ENCODE results near the gene TMEM229B.

Gene TMEM229B

GRCh38 chr14:67446371-67447032 is 42.0 kb downstream of the TMEM229B start:
- DNase-seq (ENCODE audit: low spot score in 2 of 2), result no peak
- in situ Hi-C loops (cut with MboI; ENCODE audit: low sequenced_read_pairs), result no loop called here
- Histone ChIP-seq H3K27me3 (ENCODE audit: low read depth) (no peaks in the 10 kb centered on the region; the same call in 1 of the 2 replicates), H3K36me3 (replicated peaks) (no peaks in the 10 kb centered on the region), H3K9me3 (peaks cover 3% of the 10 kb centered on the region; the same call in 1 of the 2 replicates), H3K4me1 (no peaks in the 10 kb centered on the region), H3K4me3 (no peak overlapping the region)

GRCh38 chr14:67444395-67444794 is 44.1 kb downstream of the TMEM229B start:
- H3K4me3 ChIP-seq, result no peak overlapping the region
- in situ Hi-C loops (cut with MboI; ENCODE audit: low sequenced_read_pairs), result no loop called here
- H3K27me3 ChIP-seq (ENCODE audit: low read depth), result no peaks in the 10 kb centered on the region; the same call in 1 of the 2 replicates
- no peaks in the 10 kb centered on the region for H3K36me3 ChIP-seq (replicated peaks)
- H3K4me1 ChIP-seq, result no peaks in the 10 kb centered on the region
- DNase-seq (ENCODE audit: low spot score in 2 of 2), result no peak
- no peaks in the 10 kb centered on the region for H3K9me3 ChIP-seq

GRCh38 chr14:67442139-67442906 is 46.2 kb downstream of the TMEM229B start:
- H3K4me3 ChIP-seq, result no peak overlapping the region
- no peak for DNase-seq (ENCODE audit: low spot score in 2 of 2)
- no peaks in the 10 kb centered on the region for H3K9me3 ChIP-seq
- H3K27me3 ChIP-seq (ENCODE audit: low read depth), result no peaks in the 10 kb centered on the region; the same call in 1 of the 2 replicates
- H3K36me3 ChIP-seq (replicated peaks), result no peaks in the 10 kb centered on the region
- in situ Hi-C loops (cut with MboI; ENCODE audit: low sequenced_read_pairs), result no loop called here
- H3K4me1 ChIP-seq, result no peaks in the 10 kb centered on the region

- no peaks in the 10 kb centered on the region; the same call in 1 of the 2 replicates for H3K27me3 ChIP-seq (ENCODE audit: low read depth)
- H3K4me3 ChIP-seq, result no peak overlapping the region
- H3K36me3 ChIP-seq (replicated peaks), result no peaks in the 10 kb centered on the region
- no peaks in the 10 kb centered on the region for H3K9me3 ChIP-seq
- in situ Hi-C loops (cut with MboI; ENCODE audit: low sequenced_read_pairs), result no loop called here
- no peaks in the 10 kb centered on the region for H3K4me1 ChIP-seq
- DNase-seq (ENCODE audit: low spot score in 2 of 2), result no peak
Measured at GRCh38 chr14:67441672-67442071, 46.8 kb downstream of the TMEM229B start.

GRCh38 chr14:67441256-67441655 is 47.3 kb downstream of the TMEM229B start:
- Histone ChIP-seq H3K4me3 (no peak overlapping the region), H3K36me3 (replicated peaks) (no peaks in the 10 kb centered on the region), H3K27me3 (ENCODE audit: low read depth) (no peaks in the 10 kb centered on the region; the same call in 1 of the 2 replicates), H3K9me3 (no peaks in the 10 kb centered on the region), H3K4me1 (no peaks in the 10 kb centered on the region)
- DNase-seq (ENCODE audit: low spot score in 2 of 2), result no peak
- in situ Hi-C loops (cut with MboI; ENCODE audit: low sequenced_read_pairs), result no loop called here

GRCh38 chr14:67440513-67440912 is 48.0 kb downstream of the TMEM229B start:
- no peak for DNase-seq (ENCODE audit: low spot score in 2 of 2)
- H3K36me3 ChIP-seq (replicated peaks), result no peaks in the 10 kb centered on the region
- in situ Hi-C loops (cut with MboI; ENCODE audit: low sequenced_read_pairs), result no loop called here
- no peak overlapping the region for H3K4me3 ChIP-seq
- H3K4me1 ChIP-seq, result no peaks in the 10 kb centered on the region
- H3K9me3 ChIP-seq, result no peaks in the 10 kb centered on the region
- H3K27me3 ChIP-seq (ENCODE audit: low read depth), result peaks cover under 1% of the 10 kb centered on the region; the same call in 1 of the 2 replicates

GRCh38 chr14:67438969-67439368 is 49.6 kb downstream of the TMEM229B start:
- peaks cover 6% of the 10 kb centered on the region for H3K27me3 ChIP-seq (ENCODE audit: low read depth)
- H3K36me3 ChIP-seq (replicated peaks), result no peaks in the 10 kb centered on the region
- H3K4me1 ChIP-seq, result no peaks in the 10 kb centered on the region
- in situ Hi-C loops (cut with MboI; ENCODE audit: low sequenced_read_pairs), result no loop called here
- H3K9me3 ChIP-seq, result no peaks in the 10 kb centered on the region
- no peak for DNase-seq (ENCODE audit: low spot score in 2 of 2)
- no peak overlapping the region for H3K4me3 ChIP-seq

GRCh38 chr14:67436006-67436866 is 52.3 kb downstream of the TMEM229B start:
- peaks cover 11% of the 10 kb centered on the region for H3K27me3 ChIP-seq (ENCODE audit: low read depth)
- no peaks in the 10 kb centered on the region for H3K9me3 ChIP-seq
- in situ Hi-C loops (cut with MboI; ENCODE audit: low sequenced_read_pairs), result no loop called here
- H3K4me3 ChIP-seq, result no peak overlapping the region
- H3K36me3 ChIP-seq (replicated peaks), result no peaks in the 10 kb centered on the region
- H3K4me1 ChIP-seq, result no peaks in the 10 kb centered on the region
- DNase-seq (ENCODE audit: low spot score in 2 of 2), result no peak

GRCh38 chr14:67435603-67436002 is 52.9 kb downstream of the TMEM229B start:
- in situ Hi-C loops (cut with MboI; ENCODE audit: low sequenced_read_pairs), result no loop called here
- H3K4me1 ChIP-seq, result no peaks in the 10 kb centered on the region
- no peak for DNase-seq (ENCODE audit: low spot score in 2 of 2)
- H3K4me3 ChIP-seq, result no peak overlapping the region
- H3K27me3 ChIP-seq (ENCODE audit: low read depth), result peaks cover 11% of the 10 kb centered on the region
- H3K36me3 ChIP-seq (replicated peaks), result no peaks in the 10 kb centered on the region
- H3K9me3 ChIP-seq, result no peaks in the 10 kb centered on the region

GRCh38 chr14:67432050-67432564 is 56.4 kb downstream of the TMEM229B start:
- H3K4me3 ChIP-seq, result no peak overlapping the region
- in situ Hi-C loops (cut with MboI; ENCODE audit: low sequenced_read_pairs), result no loop called here
- DNase-seq (ENCODE audit: low spot score in 2 of 2), result no peak

GRCh38 chr14:67429510-67430205 is 58.9 kb downstream of the TMEM229B start:
- in situ Hi-C loops (cut with MboI; ENCODE audit: low sequenced_read_pairs), result loop anchor here (10.0 kb wide), 2 partner anchors 145 to 275 kb away; partner anchors contain the start of gene RDH12
- DNase-seq (ENCODE audit: low spot score in 2 of 2), result no peak
- H3K4me3 ChIP-seq, result no peak overlapping the region
- H3K9me3 ChIP-seq, result no peaks in the 10 kb centered on the region
- no peaks in the 10 kb centered on the region; the same call in 1 of the 2 replicates for H3K4me1 ChIP-seq
- peaks cover 9% of the 10 kb centered on the region for H3K27me3 ChIP-seq (ENCODE audit: low read depth)
- no peaks in the 10 kb centered on the region for H3K36me3 ChIP-seq (replicated peaks)

More at GRCh38 chr14:67432050-67432564, 56.4 kb downstream of the TMEM229B start:
- Histone ChIP-seq H3K36me3 (replicated peaks) (no peaks in the 10 kb centered on the region), H3K9me3 (no peaks in the 10 kb centered on the region), H3K4me1 (no peaks in the 10 kb centered on the region), H3K27me3 (ENCODE audit: low read depth) (peaks cover 11% of the 10 kb centered on the region)

- Histone ChIP-seq H3K9me3 (no peaks in the 10 kb centered on the region), H3K27me3 (ENCODE audit: low read depth) (peaks cover 2% of the 10 kb centered on the region; the same call in 1 of the 2 replicates), H3K4me1 (no peaks in the 10 kb centered on the region; the same call in 1 of the 2 replicates), H3K36me3 (replicated peaks) (no peaks in the 10 kb centered on the region), H3K4me3 (no peak overlapping the region)
- no peak for DNase-seq (ENCODE audit: low spot score in 2 of 2)
- in situ Hi-C loops (cut with MboI; ENCODE audit: low sequenced_read_pairs), result loop anchor here (10.0 kb wide), 2 partner anchors 146 to 276 kb away; partner anchors contain the start of gene RDH12
Measured at GRCh38 chr14:67428501-67429031, 60.0 kb downstream of the TMEM229B start.
